WERI-Rb-1 (cell line): ENCODE measurements around the gene ROBO4.

Source experiments
- DNase-seq: peaks from one replicate; pipeline ENCODE4 v3.0.0-alpha.2; 2020
- H3K27ac ChIP-seq: fragments of 250-450 bp; sonication (Bioruptor Pico); 2 replicates; pipeline ENCODE4 v1.5.1; 2020; ENCODE audit warnings: mild to moderate bottlenecking, moderate library complexity
- H3K27me3 ChIP-seq: fragments of 250-450 bp; sonication (Bioruptor Pico); 2 replicates; pipeline ENCODE4 v1.5.1; 2021; ENCODE audit warnings: mild to moderate bottlenecking, low read depth, moderate library complexity; ENCODE audit not compliant: insufficient read depth, severe bottlenecking
- H3K36me3 ChIP-seq: fragments of 250-450 bp; sonication (Bioruptor Pico); 2 replicates; pipeline ENCODE4 v1.5.1; 2020; ENCODE audit warnings: mild to moderate bottlenecking, moderate library complexity
- H3K4me3 ChIP-seq: 2 replicates; pipeline ENCODE4 v1.5.1; 2011; ENCODE audit warnings: low read depth, mild to moderate bottlenecking, control low read depth, low read length
- H3K9me3 ChIP-seq: fragments of 250-450 bp; sonication (Bioruptor Pico); 2 replicates; pipeline ENCODE4 v1.5.1; 2021; ENCODE audit warnings: mild to moderate bottlenecking, moderate library complexity; ENCODE audit not compliant: severe bottlenecking
- CTCF ChIP-seq: IDR thresholded peaks from 2 replicates; pipeline ENCODE4 v1.5.1; 2011; ENCODE audit warnings: low read depth, mild to moderate bottlenecking, control low read depth, inconsistent platforms, low read length

The ROBO4 gene

GRCh38 chr11:124877631-124877909 is 20.1 kb downstream of the ROBO4 start:
- no peak for TF ChIP-seq CTCF
- no peaks in the 10 kb centered on the region for H3K27me3 ChIP-seq
- H3K27ac ChIP-seq, result no peak overlapping the region
- H3K36me3 ChIP-seq, result no peaks in the 10 kb centered on the region
- no peaks in the 10 kb centered on the region for H3K9me3 ChIP-seq
- H3K4me3 ChIP-seq, result no peak overlapping the region
- DNase-seq, result no peak

DNA sequence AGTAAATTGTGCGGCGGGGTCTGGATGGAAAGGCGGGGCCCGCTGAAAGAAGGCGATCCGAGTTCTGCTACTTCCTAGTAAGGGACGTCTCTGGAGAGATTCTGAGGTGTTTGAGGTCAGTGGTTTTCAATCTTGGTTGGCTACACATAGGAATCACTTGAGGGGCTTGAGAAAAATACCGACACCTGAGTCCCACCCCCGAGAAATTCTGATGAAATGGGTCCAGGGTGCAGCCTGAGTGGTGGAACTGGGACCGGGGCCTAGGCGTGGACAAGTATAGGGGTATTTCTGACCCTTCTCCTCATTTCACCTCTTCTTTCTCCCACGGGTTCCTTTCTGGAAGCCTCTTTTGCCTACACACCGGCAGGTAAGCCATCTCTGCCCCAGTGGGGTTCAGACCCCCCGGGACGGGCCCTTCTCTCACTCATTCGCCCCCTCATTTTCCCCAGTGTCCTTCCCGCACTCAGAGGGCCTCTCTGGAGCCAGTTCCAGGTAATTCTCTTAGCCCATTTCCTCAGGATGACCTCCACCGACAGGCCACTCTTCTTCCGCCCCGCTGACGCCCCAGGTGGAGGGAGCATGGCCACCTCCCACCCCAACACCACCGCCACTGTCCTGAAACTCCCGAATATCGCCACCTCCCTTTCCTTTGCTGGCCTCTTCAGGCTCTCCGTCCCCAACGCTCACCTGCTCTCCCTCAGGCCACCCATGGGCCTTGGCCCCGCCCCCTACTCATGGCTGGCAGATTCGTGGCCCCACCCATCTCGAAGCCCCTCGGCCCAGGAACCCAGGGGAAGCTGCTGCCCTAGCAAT is 20.6 kb downstream of the ROBO4 start:
- H3K4me3 ChIP-seq, result peak overlapping the region; percentile 45
- no peak for DNase-seq
- no peaks in the 10 kb centered on the region for H3K9me3 ChIP-seq
- H3K27me3 ChIP-seq, result no peaks in the 10 kb centered on the region
- peak overlapping the region; percentile 83 for H3K27ac ChIP-seq
- no peak for TF ChIP-seq CTCF
- H3K36me3 ChIP-seq, result no peaks in the 10 kb centered on the region

- H3K4me3 ChIP-seq, result peak overlapping the region; percentile 45
- H3K27me3 ChIP-seq, result no peaks in the 10 kb centered on the region
- H3K27ac ChIP-seq, result peak overlapping the region; percentile 83
- peak; percentile 77 for TF ChIP-seq CTCF
- peak; percentile 90 for DNase-seq
- H3K36me3 ChIP-seq, result no peaks in the 10 kb centered on the region
- no peaks in the 10 kb centered on the region for H3K9me3 ChIP-seq
These were observed 21.5 kb downstream of the ROBO4 start for GRCh38 chr11:124875943-124876817.

DNA sequence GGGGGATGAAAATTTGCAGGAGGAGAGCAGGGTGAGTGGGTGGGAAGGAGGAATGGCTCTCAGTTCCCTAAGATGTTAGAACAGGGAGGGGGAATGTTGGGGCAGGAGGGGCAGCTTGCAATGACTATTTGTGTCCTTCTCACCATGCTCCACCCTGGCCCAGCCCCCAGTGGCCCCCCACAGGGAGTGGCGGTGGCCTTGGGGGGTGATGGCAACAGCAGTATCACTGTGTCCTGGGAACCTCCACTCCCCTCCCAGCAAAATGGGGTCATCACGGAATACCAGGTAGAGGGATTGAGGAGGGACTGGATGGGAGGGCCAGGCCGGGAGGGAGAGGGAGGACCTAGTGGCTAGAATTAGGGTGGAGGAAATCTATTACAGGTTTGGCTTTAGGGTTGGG is 22.3 kb downstream of the ROBO4 start:
- no peak for TF ChIP-seq CTCF
- Histone ChIP-seq H3K4me3 (peak overlapping the region; percentile 45), H3K27ac (no peak overlapping the region), H3K27me3 (no peaks in the 10 kb centered on the region), H3K36me3 (no peaks in the 10 kb centered on the region), H3K9me3 (no peaks in the 10 kb centered on the region)
- DNase-seq, result no peak

DNA sequence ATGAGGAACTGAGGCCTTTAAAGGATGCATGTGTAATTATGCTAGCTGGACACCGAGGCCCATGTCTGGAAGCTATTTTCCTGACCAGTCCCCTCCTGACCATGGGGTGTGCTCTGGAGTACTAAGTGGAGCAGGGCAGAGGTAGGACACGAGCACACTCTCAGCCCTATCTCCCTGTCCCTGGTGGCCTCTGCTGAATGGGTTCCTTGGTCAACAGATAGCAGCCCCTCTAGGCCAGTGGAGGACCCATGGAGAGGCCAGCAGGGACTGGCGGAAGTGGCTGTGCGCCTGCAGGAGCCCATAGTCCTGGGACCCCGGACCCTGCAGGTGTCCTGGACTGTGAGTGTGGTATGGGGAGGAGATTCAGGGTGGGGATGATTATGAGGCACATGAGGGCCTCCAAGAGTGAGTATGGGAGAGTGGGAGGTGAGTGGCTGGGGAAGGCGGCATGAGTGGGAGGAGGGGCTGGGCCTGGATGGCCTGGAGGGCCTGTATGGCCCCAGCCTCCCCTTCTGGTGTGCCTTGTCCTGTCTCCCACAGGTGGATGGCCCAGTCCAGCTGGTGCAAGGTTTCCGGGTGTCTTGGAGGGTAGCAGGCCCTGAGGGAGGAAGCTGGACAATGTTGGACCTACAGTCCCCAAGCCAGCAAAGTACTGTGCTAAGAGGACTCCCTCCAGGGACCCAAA is 23.0 kb downstream of the ROBO4 start:
- no peak for DNase-seq

More for the DNA sequence above, 23.0 kb downstream of the ROBO4 start:
- no peak for TF ChIP-seq CTCF
- H3K4me3 ChIP-seq, result no peak overlapping the region
- no peaks in the 10 kb centered on the region for H3K9me3 ChIP-seq
- H3K27me3 ChIP-seq, result no peaks in the 10 kb centered on the region
- no peaks in the 10 kb centered on the region for H3K36me3 ChIP-seq
- H3K27ac ChIP-seq, result no peak overlapping the region
